CD4-positive, alpha-beta memory T cell (primary cell): Measurements from ENCODE around the gene CEACAM21. TPM values are rescaled to one million over a fixed set of nuclear protein-coding genes. Genes with fewer than 3 reads are reported as not detected.

Experiments used
- CTCF ChIA-PET: fragments of 350-600 bp; sonication (Branson Sonifier 250); formaldehyde crosslinking; loops from one replicate; lab custom pipeline; 2021; ENCODE audit warnings: inconsistent platforms; ENCODE audit not compliant: partially characterized antibody; lab: Charles Lee
- POLR2A ChIA-PET: fragments of 350-600 bp; sonication (Branson Sonifier 250); formaldehyde crosslinking; loops from one replicate; lab custom pipeline; 2021; ENCODE audit not compliant: partially characterized antibody; lab: Charles Lee
- DNase-seq, 5 donors: peaks; one replicate each; pipeline versions ENCODE4 v3.0.0 to v3.0.0-alpha.2; 2020 to 2022; ENCODE audit warnings: mixed read lengths in 1 of 5
- H3K27ac ChIP-seq: one replicate; pipeline ENCODE4 v1.7.0; 2013; ENCODE audit warnings: low read depth, low read length
- H3K27me3 ChIP-seq: 2 replicates; pipeline ENCODE4 v1.7.0; 2013; ENCODE audit warnings: mild to moderate bottlenecking, low read length, moderate library complexity; ENCODE audit not compliant: insufficient read depth
- H3K36me3 ChIP-seq: 2 replicates; pipeline ENCODE4 v1.7.0; 2013; ENCODE audit warnings: mild to moderate bottlenecking, low read length, moderate library complexity; ENCODE audit not compliant: insufficient read depth
- H3K4me1 ChIP-seq: 2 replicates; pipeline ENCODE4 v1.7.0; 2013; ENCODE audit warnings: mild to moderate bottlenecking, low read length, moderate library complexity; ENCODE audit not compliant: insufficient read depth
- H3K4me3 ChIP-seq, 2 donors: one replicate each; pipeline ENCODE4 v1.7.0; 2013; ENCODE audit warnings: low read length in 2 of 2, mild to moderate bottlenecking in 1 of 2
- H3K9me3 ChIP-seq, 2 donors: one replicate each; pipeline ENCODE4 v1.7.0; 2013; ENCODE audit warnings: low read length in 2 of 2, control low read depth in 1 of 2; ENCODE audit not compliant: control insufficient read depth in 1 of 2
- H3K27ac Mint-ChIP-seq, 7 donors: one replicate each; pipeline ENCODE4 v1.8.0; 2020 to 2021; ENCODE audit warnings: mixed read lengths in 7 of 7, mild to moderate bottlenecking in 6 of 7, inconsistent platforms in 3 of 7, moderate library complexity in 3 of 7
- H3K27me3 Mint-ChIP-seq, 2 donors: one replicate each; pipeline ENCODE4 v1.8.0; 2020 to 2021; ENCODE audit warnings: mixed read lengths in 2 of 2
- H3K36me3 Mint-ChIP-seq, 2 donors: one replicate each; pipeline ENCODE4 v1.8.0; 2020 to 2021; ENCODE audit warnings: mixed read lengths in 2 of 2, inconsistent platforms in 1 of 2, mild to moderate bottlenecking in 1 of 2
- H3K4me1 Mint-ChIP-seq, 4 donors: one replicate each; pipeline ENCODE4 v1.8.0; 2020 to 2021; ENCODE audit warnings: mixed read lengths in 4 of 4, mild to moderate bottlenecking in 1 of 4
- H3K4me3 Mint-ChIP-seq, 8 donors: one replicate each; pipeline ENCODE4 v1.8.0; 2020 to 2021; ENCODE audit warnings: mixed read lengths in 8 of 8, mild to moderate bottlenecking in 7 of 8, moderate library complexity in 6 of 8, inconsistent platforms in 3 of 8
- H3K9me3 Mint-ChIP-seq, 8 donors: one replicate each; pipeline ENCODE4 v1.8.0; 2020 to 2021; ENCODE audit warnings: mixed read lengths in 8 of 8, mild to moderate bottlenecking in 5 of 8, inconsistent platforms in 3 of 8, moderate library complexity in 1 of 8
- intact Hi-C: fragments of 100-400 bp; cut with micrococcal nuclease; formaldehyde crosslinking; loops from one replicate; pipeline ENCODE4 v1.15.1; 2023
- polyA plus RNA-seq, 2 donors: library from polyadenylated mRNA; unstranded; fragments of 300-500 nt; fragmentation: Illumina TruSeq; gene quantifications; one replicate each; pipeline ENCODE4 v1.2.3, GENCODE V29; 2021
- total RNA-seq, 2 experiments: library from RNA; stranded (reverse); gene quantifications; one replicate each; pipeline ENCODE4 v1.2.3, GENCODE V29; 2021

CEACAM21 gene
- total and polyA plus RNA-seq, 4 experiments from 2014 or later, result 42.8 to 61.2 (median 54.6) TPM

DNA sequence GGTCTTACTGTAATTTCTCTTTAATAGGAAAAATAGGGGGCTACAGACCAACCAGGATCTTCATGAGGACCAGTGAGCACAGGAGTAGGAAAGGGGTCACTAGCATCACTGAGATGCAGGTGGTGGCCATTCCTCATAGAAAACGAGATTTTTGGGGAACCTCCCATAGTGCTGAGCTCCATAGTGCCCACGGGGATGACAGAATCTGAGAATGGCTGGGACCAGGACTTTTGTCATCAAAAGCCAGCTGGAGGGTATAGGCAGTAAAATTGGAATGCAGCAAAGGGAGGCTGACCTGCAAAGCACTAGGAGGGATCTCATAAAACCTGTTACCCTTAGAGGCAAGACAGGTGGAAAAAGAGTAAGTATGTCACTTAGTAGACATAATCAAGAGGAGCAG is 28.4 kb upstream of the CEACAM21 start:
- DNase-seq, result no peak
- intact Hi-C loops, result loop anchor here (5.0 kb wide), 2 partner anchors 150 to 285 kb away; partner anchors contain the start of genes BCKDHA, EXOSC5 and HNRNPUL1
- Mint-ChIP-seq H3K4me1 (peaks cover 51 to 78% (median 57%) of the 10 kb centered on the region in 4 donors), H3K4me3 (peak overlapping the region in 7 of 8 donors; percentile 53 to 99 (median 79)), H3K9me3 (peaks cover 0 to 8% (median 0%) of the 10 kb centered on the region in 8 donors), H3K27me3 (no peaks in the 10 kb centered on the region), H3K27ac (peak overlapping the region; percentile 81 to 98 (median 96)), H3K36me3 (peaks cover 20 to 34% of the 10 kb centered on the region in 2 donors)
- peaks cover 65% of the 10 kb centered on the region for H3K4me1 ChIP-seq
- H3K27me3 ChIP-seq, result no peaks in the 10 kb centered on the region
- H3K36me3 ChIP-seq, result no peaks in the 10 kb centered on the region
- ChIA-PET CTCF (interaction anchor here (1.0 to 22.6 kb wide), 4 partner anchors 12 to 99 kb away, joined by 4 to 561 read pairs (median 6); partner anchors contain the start of gene CEACAM21), POLR2A (interaction anchor here (0.8 to 15.5 kb wide), 6 partner anchors 15 to 972 kb away, joined by 3 to 547 read pairs (median 24); partner anchors contain the start of genes HNRNPUL1 and TGFB1)
- H3K27ac ChIP-seq, result peak overlapping the region; percentile 59
- no peaks in the 10 kb centered on the region for H3K9me3 ChIP-seq
- no peak overlapping the region for H3K4me3 ChIP-seq

DNA sequence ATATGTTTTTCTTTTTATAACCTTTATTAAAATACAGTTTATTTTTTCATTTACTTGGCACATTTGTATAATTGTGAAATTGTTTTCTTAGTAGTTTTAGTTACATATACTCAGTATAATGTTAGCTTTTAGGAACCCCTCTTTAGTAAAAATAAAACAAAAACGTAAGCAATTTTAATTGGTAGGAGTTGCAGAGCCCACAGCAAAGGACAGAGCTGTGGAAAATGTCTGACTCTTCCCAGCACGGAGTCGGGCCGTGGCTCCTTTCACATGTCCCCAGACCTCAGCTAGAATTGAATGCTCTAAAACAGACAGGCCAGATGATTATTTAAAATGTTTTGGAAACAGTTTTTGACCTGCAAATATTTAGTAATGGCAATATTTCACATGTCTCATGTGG is 27.9 kb upstream of the CEACAM21 start:
- no peak overlapping the region for H3K4me3 ChIP-seq
- Mint-ChIP-seq H3K27me3 (no peaks in the 10 kb centered on the region), H3K4me1 (peaks cover 51 to 81% (median 60%) of the 10 kb centered on the region in 4 donors), H3K4me3 (peak overlapping the region; percentile 47 to 99 (median 71)), H3K27ac (peak overlapping the region; percentile 79 to 98 (median 96)), H3K36me3 (peaks cover 25 to 38% of the 10 kb centered on the region in 2 donors), H3K9me3 (peaks cover 0 to 4% (median 0%) of the 10 kb centered on the region in 8 donors)
- H3K27me3 ChIP-seq, result no peaks in the 10 kb centered on the region
- peak overlapping the region; percentile 19 for H3K27ac ChIP-seq
- H3K4me1 ChIP-seq, result peaks cover 63% of the 10 kb centered on the region
- ChIA-PET CTCF (interaction anchor here (1.0 to 22.6 kb wide), 4 partner anchors 12 to 99 kb away, joined by 4 to 561 read pairs (median 4); partner anchors contain the start of gene CEACAM21), POLR2A (interaction anchor here (0.8 to 15.5 kb wide), 10 partner anchors 14 to 972 kb away, joined by 3 to 547 read pairs (median 10); partner anchors contain the start of genes CEACAM21, HNRNPUL1 and TGFB1)
- H3K9me3 ChIP-seq, result no peaks in the 10 kb centered on the region
- intact Hi-C loops, result loop anchor here (2.0 to 5.0 kb wide), 3 partner anchors 17 to 286 kb away; partner anchors contain the start of genes BCKDHA, EXOSC5 and HNRNPUL1
- DNase-seq, result no peak
- H3K36me3 ChIP-seq, result no peaks in the 10 kb centered on the region

DNA sequence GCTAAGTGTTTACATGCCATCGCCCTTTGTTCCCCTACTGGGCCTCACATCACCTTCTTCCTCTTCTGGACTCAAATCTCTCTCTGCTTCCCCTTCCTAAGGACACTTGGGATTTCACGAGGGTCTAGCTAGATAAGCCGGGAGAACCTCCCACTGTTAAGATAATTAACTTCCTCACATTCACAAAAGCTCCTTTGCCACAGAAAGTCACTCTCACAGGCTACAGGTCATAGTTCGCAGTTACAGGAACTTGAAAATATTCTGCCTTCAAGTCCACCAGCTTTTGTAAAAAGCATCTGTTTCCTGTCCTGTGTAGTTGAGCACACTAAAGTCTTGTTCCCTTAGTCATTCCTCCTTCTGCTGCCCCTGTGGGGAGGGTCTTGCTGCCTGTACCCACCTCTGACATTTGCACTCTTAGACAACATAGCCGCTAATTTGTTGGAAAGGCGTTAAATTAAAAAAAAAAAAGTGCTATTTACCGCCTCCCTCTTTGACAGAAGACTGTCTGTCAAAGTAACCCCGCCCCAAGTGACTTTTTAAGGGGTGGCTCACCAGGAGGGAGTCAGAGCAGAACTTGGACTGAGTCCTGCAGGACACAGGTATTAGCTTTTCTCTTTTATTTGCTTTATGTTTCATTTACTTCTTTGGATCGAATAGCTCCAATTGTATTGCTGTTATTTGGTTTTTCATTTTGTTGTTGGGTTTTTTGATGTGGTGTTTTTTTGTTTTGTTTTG is 26.8 kb upstream of the CEACAM21 start:
- peaks cover 50 to 82% (median 61%) of the 10 kb centered on the region in 4 donors for H3K4me1 Mint-ChIP-seq
- POLR2A ChIA-PET, result interaction anchor here (0.6 to 15.5 kb wide), 25 partner anchors 9 to 945 kb away, joined by 3 to 547 read pairs (median 4); partner anchors contain the start of genes CEACAM21, DMAC2, EGLN2 and HNRNPUL1
- peaks cover 33 to 48% of the 10 kb centered on the region in 2 donors for H3K36me3 Mint-ChIP-seq
- H3K4me1 ChIP-seq, result peaks cover 63% of the 10 kb centered on the region
- H3K27ac Mint-ChIP-seq, result peak overlapping the region; percentile 89 to 98 (median 97)
- peak overlapping the region; percentile 75 to 91 for H3K4me3 ChIP-seq
- peaks cover 0 to 4% (median 0%) of the 10 kb centered on the region in 8 donors for H3K9me3 Mint-ChIP-seq
- peaks cover 8% of the 10 kb centered on the region for H3K36me3 ChIP-seq
- peak; percentile 72 to 82 (median 75) for DNase-seq
- CTCF ChIA-PET, result interaction anchor here (0.8 to 22.6 kb wide), 4 partner anchors 9 to 100 kb away, joined by 3 to 561 read pairs (median 5); no protein-coding TSS in a partner anchor
- H3K27me3 Mint-ChIP-seq, result no peaks in the 10 kb centered on the region
- peak overlapping the region; percentile 63 for H3K27ac ChIP-seq
- H3K9me3 ChIP-seq, result no peaks in the 10 kb centered on the region
- intact Hi-C loops, result loop anchor here (1.0 to 5.0 kb wide), 4 partner anchors 8 to 287 kb away; partner anchors contain the start of genes BCKDHA, EXOSC5 and HNRNPUL1
- H3K27me3 ChIP-seq, result no peaks in the 10 kb centered on the region
- H3K4me3 Mint-ChIP-seq, result peak overlapping the region; percentile 98 to 100 (median 99)

DNA sequence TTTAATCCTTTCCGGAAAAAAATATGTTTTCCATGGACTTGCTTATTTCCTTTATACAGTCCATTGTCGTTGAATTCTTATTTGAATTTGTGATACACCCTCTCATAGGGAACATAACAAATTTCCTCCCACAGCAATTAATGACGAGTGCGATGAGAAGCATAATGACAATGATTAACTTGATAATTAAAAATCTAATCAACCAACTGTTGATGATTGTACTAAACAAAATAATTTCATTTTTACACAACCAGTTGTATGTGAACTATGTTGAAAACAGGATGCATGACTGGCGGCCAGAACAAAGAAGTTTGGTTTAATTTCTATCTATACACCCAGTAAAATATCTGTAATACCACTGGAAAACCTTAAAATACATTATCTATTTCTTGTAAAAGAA is 26.1 kb upstream of the CEACAM21 start:
- Histone ChIP-seq H3K9me3 (no peaks in the 10 kb centered on the region), H3K4me1 (peaks cover 63% of the 10 kb centered on the region), H3K36me3 (peaks cover 9% of the 10 kb centered on the region), H3K4me3 (peak overlapping the region; percentile 75 to 91), H3K27me3 (no peaks in the 10 kb centered on the region), H3K27ac (peak overlapping the region; percentile 63)
- ChIA-PET CTCF (interaction anchor here (0.8 to 22.6 kb wide), 3 partner anchors 10 to 15 kb away, joined by 3 to 561 read pairs (median 6); no protein-coding TSS in a partner anchor), POLR2A (interaction anchor here (0.7 to 15.5 kb wide), 18 partner anchors 10 to 946 kb away, joined by 3 to 547 read pairs (median 5); partner anchors contain the start of genes CEACAM21, DMAC2, EGLN2 and HNRNPUL1)
- Mint-ChIP-seq H3K4me1 (peaks cover 46 to 80% (median 58%) of the 10 kb centered on the region in 4 donors), H3K27me3 (no peaks in the 10 kb centered on the region), H3K9me3 (peaks cover 0 to 4% (median 0%) of the 10 kb centered on the region in 8 donors), H3K36me3 (peaks cover 39 to 53% of the 10 kb centered on the region in 2 donors), H3K4me3 (peak overlapping the region; percentile 98 to 100 (median 99)), H3K27ac (peak overlapping the region; percentile 89 to 98 (median 97))
- intact Hi-C loops, result loop anchor here (1.0 to 5.0 kb wide), 6 partner anchors 7 to 288 kb away; partner anchors contain the start of genes BCKDHA, EXOSC5, HNRNPUL1 and TGFB1
- no peak for DNase-seq

DNA sequence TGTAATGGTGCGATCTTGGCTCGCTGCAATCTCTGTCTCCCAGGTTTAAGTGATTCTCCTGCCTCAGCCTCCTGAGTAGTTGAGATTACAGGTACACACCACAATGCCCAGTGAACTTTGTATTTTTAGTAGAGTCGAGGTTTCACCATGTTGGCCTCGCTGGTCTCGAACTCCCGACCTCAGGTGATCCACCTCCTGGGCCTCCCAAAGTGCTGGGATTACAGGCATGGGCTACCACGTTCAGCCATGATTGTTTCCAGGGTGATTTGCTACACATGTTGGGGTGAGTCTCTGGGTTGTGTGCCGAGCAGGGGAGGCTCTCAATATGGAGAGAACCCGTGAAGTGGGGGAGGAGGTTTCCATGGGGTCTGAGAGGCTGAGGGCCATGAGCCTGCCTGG is 24.8 kb upstream of the CEACAM21 start:
- DNase-seq, result no peak
- Histone ChIP-seq H3K36me3 (peaks cover 9% of the 10 kb centered on the region), H3K27ac (peak overlapping the region; percentile 63), H3K4me3 (peak overlapping the region; percentile 75 to 91), H3K27me3 (no peaks in the 10 kb centered on the region), H3K9me3 (no peaks in the 10 kb centered on the region), H3K4me1 (peaks cover 63% of the 10 kb centered on the region)
- Mint-ChIP-seq H3K4me1 (peaks cover 44 to 80% (median 57%) of the 10 kb centered on the region in 4 donors), H3K36me3 (peaks cover 49 to 63% of the 10 kb centered on the region in 2 donors), H3K27ac (peak overlapping the region; percentile 89 to 98 (median 97)), H3K9me3 (peaks cover 0 to 4% (median 0%) of the 10 kb centered on the region in 8 donors), H3K4me3 (peak overlapping the region; percentile 98 to 100 (median 99)), H3K27me3 (no peaks in the 10 kb centered on the region)
- ChIA-PET POLR2A (interaction anchor here (0.6 to 22.7 kb wide), 7 partner anchors 8 to 287 kb away, joined by 3 to 547 read pairs (median 10); partner anchors contain the start of genes B9D2 and HNRNPUL1), CTCF (interaction anchor here (1.0 to 4.5 kb wide), 3 partner anchors 9 to 19 kb away, joined by 5 to 29 read pairs (median 10); no protein-coding TSS in a partner anchor)
- intact Hi-C loops, result loop anchor here (5.0 kb wide), 1 partner anchor 199 kb away; the partner anchor contains the start of gene TGFB1

DNA sequence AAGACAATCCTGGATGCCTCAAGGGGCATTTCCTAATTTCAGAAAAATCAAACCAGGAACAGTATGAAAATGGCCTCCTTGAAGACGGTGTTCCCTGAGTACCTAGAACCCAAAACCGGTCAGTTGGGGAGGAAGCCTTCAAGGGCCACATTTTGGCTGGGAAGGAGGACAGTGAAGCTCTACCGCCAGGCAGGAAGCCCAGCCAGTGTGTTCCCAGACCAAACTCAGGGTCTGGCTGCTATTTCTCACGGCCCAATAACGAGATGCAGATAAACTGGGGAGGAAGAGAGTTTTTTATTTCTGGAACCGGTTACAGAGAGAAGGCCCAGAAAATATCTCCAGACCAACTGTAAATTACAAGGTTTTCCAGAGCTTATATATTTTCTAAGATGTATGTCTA is 24.3 kb upstream of the CEACAM21 start:
- CTCF ChIA-PET, result interaction anchor here (1.0 to 4.5 kb wide), 4 partner anchors 10 to 19 kb away, joined by 5 to 29 read pairs (median 8); no protein-coding TSS in a partner anchor
- Mint-ChIP-seq H3K4me3 (peak overlapping the region; percentile 98 to 100 (median 99)), H3K27me3 (no peaks in the 10 kb centered on the region), H3K27ac (peak overlapping the region; percentile 89 to 98 (median 97)), H3K36me3 (peaks cover 49 to 66% of the 10 kb centered on the region in 2 donors), H3K9me3 (peaks cover 0 to 4% (median 0%) of the 10 kb centered on the region in 8 donors), H3K4me1 (peaks cover 43 to 80% (median 56%) of the 10 kb centered on the region in 4 donors)
- no peaks in the 10 kb centered on the region for H3K9me3 ChIP-seq
- intact Hi-C loops, result loop anchor here (5.0 kb wide), 1 partner anchor 199 kb away; the partner anchor contains the start of gene TGFB1
- POLR2A ChIA-PET, result interaction anchor here (0.6 to 22.7 kb wide), 9 partner anchors 8 to 487 kb away, joined by 3 to 547 read pairs (median 7); partner anchors contain the start of genes B9D2 and HNRNPUL1
- H3K27ac ChIP-seq, result peak overlapping the region; percentile 63
- no peaks in the 10 kb centered on the region for H3K27me3 ChIP-seq
- peak overlapping the region; percentile 75 to 91 for H3K4me3 ChIP-seq
- peaks cover 63% of the 10 kb centered on the region for H3K4me1 ChIP-seq
- no peak for DNase-seq
- H3K36me3 ChIP-seq, result peaks cover 9% of the 10 kb centered on the region
